ENCODE results near the gene GREB1L. TPM values are rescaled to one million over a fixed set of nuclear protein-coding genes. Genes with fewer than 3 reads are reported as not detected.

The GREB1L gene
- total and polyA plus RNA-seq, 2 of the 13 experiments (the other 11 are each of a cell fraction or from before 2014, with no cell fraction given), result 0.17 to 0.66 TPM

- ATAC-seq (no peak), DNase-seq (ENCODE audit: low spot score) (no peak), FAIRE-seq (no peak)
- Histone ChIP-seq H3K9me3 (ENCODE audit: low read length) (no peaks in the 10 kb centered on the region), H3K27me3 (ENCODE audit: control insufficient read depth in 1 of 2, insufficient read depth in 2 of 2, low read length in 2 of 2) (no peaks in the 10 kb centered on the region), H3K79me2 (ENCODE audit: insufficient read depth, low read length) (no peaks in the 10 kb centered on the region), H3K4me2 (ENCODE audit: low read depth, low read length) (no peak overlapping the region), H2AFZ (ENCODE audit: low read length) (no peak overlapping the region), H3K27ac (ENCODE audit: extremely low read length, insufficient read depth, low read length) (no peak overlapping the region), H4K20me1 (ENCODE audit: insufficient read depth, low read length) (no peaks in the 10 kb centered on the region), H3K9ac (ENCODE audit: insufficient read depth, low read depth, low read length) (no peak overlapping the region), H3K36me3 (replicated peaks in 1 of 2; ENCODE audit: control insufficient read depth in 1 of 2, insufficient read depth in 2 of 2, low read length in 2 of 2) (no peaks in the 10 kb centered on the region), H3K4me3 (replicated peaks in 1 of 3; ENCODE audit: insufficient read depth in 1 of 3, low read depth in 2 of 3, low read length in 3 of 3) (no peak overlapping the region), H3K4me1 (ENCODE audit: insufficient read depth, low read length) (no peaks in the 10 kb centered on the region)
- POLR2A ChIA-PET, result no interaction called here
- intact Hi-C loops (cut with micrococcal nuclease; ENCODE audit: unreplicated experiment) (no loop called here), in situ Hi-C loops (cut with HindIII; ENCODE audit: extremely low pct_ligation_motif_present, low pct_unique_long_range_greater_than_20kb) (no loop called here)
- CTCF ChIA-PET (ENCODE audit: low intra/inter-chr PET ratio, low total read pairs), result no interaction called here
- no TSS peak for BruUV-seq (replicated peaks)
- 5% methylated on average over 2 of the region's 2 CpGs for WGBS (ENCODE audit: low lambda C conversion rate)
- no peak for TF ChIP-seq RELA (CRISPR knock-in tag; IDR thresholded peaks at IDR 0.05)
- no peak for TF ChIP-seq KIAA2018 (CRISPR knock-in tag; IDR thresholded peaks at IDR 0.05; ENCODE audit: borderline replicate concordance)
- no peak for TF ChIP-seq DZIP1 (CRISPR knock-in tag; IDR thresholded peaks at IDR 0.05)
- no peak for TF ChIP-seq ZNF670 (CRISPR knock-in tag; IDR thresholded peaks at IDR 0.05; ENCODE audit: borderline replicate concordance)
- no peak for TF ChIP-seq ZBTB4 (CRISPR knock-in tag; IDR thresholded peaks at IDR 0.05; ENCODE audit: borderline replicate concordance)
- no peak for TF ChIP-seq BRF2 (CRISPR knock-in tag; IDR thresholded peaks at IDR 0.05)
- no peak for TF ChIP-seq ZBTB8A (CRISPR knock-in tag; IDR thresholded peaks at IDR 0.05; ENCODE audit: borderline replicate concordance, low read depth)
- TF ChIP-seq ZBTB7B (CRISPR knock-in tag; IDR thresholded peaks at IDR 0.05), result no peak
- TF ChIP-seq IRF2 (CRISPR knock-in tag; IDR thresholded peaks at IDR 0.05), result no peak
These were observed 64.3 kb downstream of the GREB1L start for GRCh38 chr18:21306368-21306767.

Data from HepG2 (cell line).